HUDEP-2 (cell line): Measurements from ENCODE around the gene COL4A2.

Experiments
- DNase-seq, 76 experiments: peaks; one replicate each; lab custom pipeline; 2025; ENCODE audit not compliant: unreplicated experiment in 76 of 76; lab: John Stamatoyannopoulos, UW

COL4A2 gene

GRCh38 chr13:110336681-110337080, 29.6 kb downstream of the COL4A2 start:
- DNase-seq: no peak

- no peak for DNase-seq
Measured at GRCh38 chr13:110337247-110337646, 30.2 kb downstream of the COL4A2 start.

GRCh38 chr13:110338441-110339101, 31.5 kb downstream of the COL4A2 start:
- DNase-seq: no peak

- DNase-seq: no peak
Measured at GRCh38 chr13:110339263-110339662, 32.2 kb downstream of the COL4A2 start.

GRCh38 chr13:110339975-110340550, 33.0 kb downstream of the COL4A2 start:
- DNase-seq: no peak

GRCh38 chr13:110340812-110341444, 33.8 kb downstream of the COL4A2 start:
- no peak for DNase-seq

- DNase-seq: no peak
Measured at GRCh38 chr13:110341445-110342244, 34.6 kb downstream of the COL4A2 start.

- DNase-seq: no peak
Measured at GRCh38 chr13:110342474-110342873, 35.4 kb downstream of the COL4A2 start.

- DNase-seq: no peak
Measured at GRCh38 chr13:110343241-110343865, 36.3 kb downstream of the COL4A2 start.

GRCh38 chr13:110344320-110344719, 37.2 kb downstream of the COL4A2 start:
- DNase-seq: no peak

GRCh38 chr13:110345266-110345665, 38.2 kb downstream of the COL4A2 start:
- DNase-seq: no peak

GRCh38 chr13:110345701-110346100, 38.6 kb downstream of the COL4A2 start:
- no peak for DNase-seq

GRCh38 chr13:110346661-110347067, 39.6 kb downstream of the COL4A2 start:
- DNase-seq: no peak

GRCh38 chr13:110347088-110347487, 40.0 kb downstream of the COL4A2 start:
- no peak for DNase-seq

GRCh38 chr13:110347535-110348308, 40.6 kb downstream of the COL4A2 start:
- no peak for DNase-seq

GRCh38 chr13:110348309-110349105, 41.4 kb downstream of the COL4A2 start:
- DNase-seq: no peak

GRCh38 chr13:110349239-110349638, 42.2 kb downstream of the COL4A2 start:
- DNase-seq: no peak

- DNase-seq: no peak
Measured at GRCh38 chr13:110350049-110350448, 43.0 kb downstream of the COL4A2 start.

- DNase-seq: no peak
Measured at GRCh38 chr13:110350509-110350908, 43.4 kb downstream of the COL4A2 start.
